Kidney (tissue), 14 donors: ENCODE data around the gene CCDC192. TPM values are rescaled to one million over a fixed set of nuclear protein-coding genes. Genes with fewer than 3 reads are reported as not detected.

Experiments
- DNase-seq, 5 donors: peaks; one replicate each; pipeline ENCODE4 v3.0.0-alpha.2; 2013 to 2020
- FAIRE-seq: peaks from 2 replicates; lab custom pipeline; 2012; peaks lifted over from hg19 to GRCh38; lab: Jason Lieb, UNC
- H3K27ac ChIP-seq, 2 donors: one replicate each; pipeline ENCODE4 v1.7.0; 2013; ENCODE audit warnings: low read depth in 2 of 2, low read length in 2 of 2, inconsistent platforms in 1 of 2
- H3K27me3 ChIP-seq: one replicate; pipeline ENCODE4 v1.7.1; 2013; ENCODE audit warnings: low read length, inconsistent platforms; ENCODE audit not compliant: control insufficient read depth, insufficient read depth
- H3K36me3 ChIP-seq, 3 donors: one replicate each; pipeline versions ENCODE4 v1.7.0 to v1.7.1; 2013; ENCODE audit warnings: low read length in 3 of 3, control low read depth in 1 of 3, inconsistent platforms in 1 of 3; ENCODE audit not compliant: insufficient read depth in 3 of 3, control insufficient read depth in 2 of 3
- H3K4me1 ChIP-seq, 3 donors: one replicate each; pipeline versions ENCODE4 v1.7.0 to v1.7.1; 2013; ENCODE audit warnings: low read length in 3 of 3, inconsistent platforms in 1 of 3, low read depth in 1 of 3; ENCODE audit not compliant: control insufficient read depth in 2 of 3, insufficient read depth in 2 of 3
- H3K4me3 ChIP-seq, 3 donors: one replicate each; pipeline versions ENCODE4 v1.7.0 to v1.8.1; 2013; ENCODE audit warnings: low read length in 3 of 3, control low read depth in 1 of 3, inconsistent platforms in 1 of 3
- H3K9ac ChIP-seq, 3 donors: one replicate each; pipeline versions ENCODE4 v1.7.0 to v1.7.1; 2013; ENCODE audit warnings: low read length in 3 of 3, control low read depth in 1 of 3, inconsistent platforms in 1 of 3
- H3K9me3 ChIP-seq, 3 donors: one replicate each; pipeline versions ENCODE4 v1.7.0 to v1.7.1; 2013; ENCODE audit warnings: low read length in 3 of 3, control low read depth in 1 of 3, inconsistent platforms in 1 of 3; ENCODE audit not compliant: control insufficient read depth in 2 of 3, insufficient read depth in 1 of 3
- intact Hi-C: fragments of 100-400 bp; cut with DNase I; formaldehyde crosslinking; loops from one replicate; pipeline ENCODE4 v1.11.1; 2022
- polyA plus RNA-seq: library from polyadenylated mRNA; stranded (reverse); fragments of 350-450 nt; fragmentation: Illumina TruSeq; extraction: RNeasy Lipid Tissue Mini Kit (QIAGEN cat#74804); gene quantifications from one replicate; pipeline ENCODE4 v1.2.3, GENCODE V29; 2014; ENCODE audit warnings: low read depth, low replicate concordance; ENCODE audit not compliant: insufficient read depth
- total RNA-seq: library from RNA; stranded (reverse); fragmentation: NEBNext Ultra II Directional; extraction: Animal tissue kit (Norgen Biotek cat#: 25700); gene quantifications from one replicate; pipeline ENCODE4 v1.2.1, GENCODE V29; 2021
- TF ChIP-seq, protein P1 (sequence below): IDR thresholded peaks from 3 replicates; pipeline ENCODE4 v1.5.1; 2012; ENCODE audit warnings: mild to moderate bottlenecking, moderate library complexity, borderline replicate concordance; ENCODE audit not compliant: insufficient read depth; ENCODE audit errors: extremely low read depth
- donor health status: control.
- donor health status: control.
- donor health status: control.
- donor health status: control.
- donor health status: control.
- donor health status: DM: yes; HTN: yes; CAD: no.
- donor health status: Normal renal cell carcinoma (clear cell type).

The CCDC192 gene
- total and polyA plus RNA-seq, 2 donors from 2014 or later: not detected

DNA sequence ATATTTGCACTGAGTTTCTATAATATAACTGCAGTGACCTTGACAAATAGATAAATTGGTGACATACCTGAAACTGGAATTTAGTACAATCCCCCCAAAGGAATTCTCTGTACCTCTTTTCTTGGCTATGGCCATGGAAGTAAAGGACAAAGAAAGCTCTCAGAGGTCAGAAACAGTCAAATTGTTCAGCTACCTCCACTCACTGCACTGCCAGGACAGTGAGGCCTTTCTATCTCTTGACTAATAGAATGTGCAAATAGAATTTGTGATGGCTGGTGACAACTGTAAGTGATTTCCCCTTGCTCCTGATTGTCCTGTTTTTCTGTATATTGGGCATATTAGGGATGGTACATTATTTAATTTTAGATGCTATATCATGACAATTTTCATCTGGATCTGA is 67.1 kb downstream of the CCDC192 start:
- no peaks in the 10 kb centered on the region for H3K4me1 ChIP-seq
- DNase-seq (no peak), FAIRE-seq (no peak)
- H3K4me3 ChIP-seq: no peak overlapping the region
- H3K27me3 ChIP-seq: no peaks in the 10 kb centered on the region
- H3K27ac ChIP-seq: no peak overlapping the region
- intact Hi-C loops: no loop called here
- TF ChIP-seq, protein P1, sequence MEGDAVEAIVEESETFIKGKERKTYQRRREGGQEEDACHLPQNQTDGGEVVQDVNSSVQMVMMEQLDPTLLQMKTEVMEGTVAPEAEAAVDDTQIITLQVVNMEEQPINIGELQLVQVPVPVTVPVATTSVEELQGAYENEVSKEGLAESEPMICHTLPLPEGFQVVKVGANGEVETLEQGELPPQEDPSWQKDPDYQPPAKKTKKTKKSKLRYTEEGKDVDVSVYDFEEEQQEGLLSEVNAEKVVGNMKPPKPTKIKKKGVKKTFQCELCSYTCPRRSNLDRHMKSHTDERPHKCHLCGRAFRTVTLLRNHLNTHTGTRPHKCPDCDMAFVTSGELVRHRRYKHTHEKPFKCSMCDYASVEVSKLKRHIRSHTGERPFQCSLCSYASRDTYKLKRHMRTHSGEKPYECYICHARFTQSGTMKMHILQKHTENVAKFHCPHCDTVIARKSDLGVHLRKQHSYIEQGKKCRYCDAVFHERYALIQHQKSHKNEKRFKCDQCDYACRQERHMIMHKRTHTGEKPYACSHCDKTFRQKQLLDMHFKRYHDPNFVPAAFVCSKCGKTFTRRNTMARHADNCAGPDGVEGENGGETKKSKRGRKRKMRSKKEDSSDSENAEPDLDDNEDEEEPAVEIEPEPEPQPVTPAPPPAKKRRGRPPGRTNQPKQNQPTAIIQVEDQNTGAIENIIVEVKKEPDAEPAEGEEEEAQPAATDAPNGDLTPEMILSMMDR: no peak
- H3K9ac ChIP-seq: no peak overlapping the region
- H3K36me3 ChIP-seq: no peaks in the 10 kb centered on the region
- no peaks in the 10 kb centered on the region for H3K9me3 ChIP-seq

DNA sequence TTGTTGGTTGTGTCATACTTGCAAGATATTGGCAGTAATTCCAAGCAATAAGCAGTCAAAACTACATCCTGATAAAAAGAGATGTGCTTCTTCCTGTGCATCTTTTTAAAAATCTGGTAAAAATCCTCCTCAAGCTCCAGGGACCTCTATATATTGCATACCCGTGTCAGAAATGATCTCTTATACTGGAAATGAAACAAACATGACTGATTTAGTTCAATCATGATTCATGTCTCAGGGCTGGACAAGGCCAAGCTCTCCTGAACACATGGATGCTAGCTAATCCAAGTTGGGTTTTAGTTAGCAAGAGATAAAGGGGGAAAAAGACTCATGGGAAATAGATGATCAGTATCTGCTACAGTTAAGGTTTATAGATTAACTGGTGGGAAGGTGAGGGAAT is 69.3 kb downstream of the CCDC192 start:
- no peak overlapping the region for H3K27ac ChIP-seq
- no peak for DNase-seq
- intact Hi-C loops: no loop called here
- no peak for FAIRE-seq
- H3K4me1 ChIP-seq: no peaks in the 10 kb centered on the region
- H3K9me3 ChIP-seq: no peaks in the 10 kb centered on the region
- TF ChIP-seq, protein P1: no peak
- H3K9ac ChIP-seq: no peak overlapping the region
- H3K27me3 ChIP-seq: no peaks in the 10 kb centered on the region
- no peak overlapping the region for H3K4me3 ChIP-seq
- H3K36me3 ChIP-seq: no peaks in the 10 kb centered on the region

DNA sequence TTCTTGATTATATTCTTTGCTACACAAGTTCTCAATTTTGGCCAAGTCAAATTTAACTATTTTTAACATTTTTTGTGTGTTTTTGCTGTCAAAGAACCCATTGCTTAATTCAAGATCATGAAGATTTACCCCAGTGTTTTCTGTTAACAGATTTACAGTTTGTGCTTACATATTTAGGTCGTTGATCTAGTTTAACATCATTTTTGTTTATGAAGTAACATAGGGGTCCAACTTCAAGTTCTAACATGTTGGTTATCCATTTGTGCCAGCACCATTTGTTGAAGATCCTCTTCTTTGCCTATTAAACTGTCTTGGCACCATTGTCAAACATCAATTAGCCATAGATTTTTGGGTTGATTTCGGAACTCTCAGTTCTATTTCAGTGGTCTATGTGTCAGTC is 71.0 kb downstream of the CCDC192 start:
- Histone ChIP-seq H3K27me3 (no peaks in the 10 kb centered on the region), H3K9me3 (no peaks in the 10 kb centered on the region), H3K36me3 (no peaks in the 10 kb centered on the region), H3K9ac (no peak overlapping the region), H3K4me1 (no peaks in the 10 kb centered on the region), H3K27ac (no peak overlapping the region), H3K4me3 (no peak overlapping the region)
- FAIRE-seq: no peak
- intact Hi-C loops: no loop called here
- DNase-seq: no peak
- TF ChIP-seq, protein P1: no peak

GRCh38 chr5:127776477-127776876 is 73.3 kb downstream of the CCDC192 start:
- no peaks in the 10 kb centered on the region for H3K27me3 ChIP-seq
- H3K27ac ChIP-seq: no peak overlapping the region
- TF ChIP-seq, protein P1: no peak
- FAIRE-seq: no peak
- intact Hi-C loops: no loop called here
- no peak overlapping the region for H3K9ac ChIP-seq
- no peak for DNase-seq
- H3K36me3 ChIP-seq: no peaks in the 10 kb centered on the region
- H3K4me1 ChIP-seq: no peaks in the 10 kb centered on the region
- H3K9me3 ChIP-seq: no peaks in the 10 kb centered on the region
- no peak overlapping the region for H3K4me3 ChIP-seq
